Smooth muscle cell (in vitro differentiated cells): ENCODE results near the gene POLR1H. TPM values are rescaled to one million over a fixed set of nuclear protein-coding genes. Genes with fewer than 3 reads are reported as not detected.
"Not testable (repeated sequence)": the region's sequence is repeated elsewhere in the genome, so short reads cannot be mapped to it uniquely, and the experiment has no call there.

Experiments used
- DNase-seq: peaks from one replicate; lab custom pipeline; 2025; ENCODE audit not compliant: unreplicated experiment; lab: John Stamatoyannopoulos, UW
- H2AFZ ChIP-seq: fragments of 200-600 bp; sonication (generic); 2 replicates; pipeline ENCODE4 v1.6.0; 2016; ENCODE audit warnings: antibody characterized with exemption, low read depth, mild to moderate bottlenecking
- H3F3A ChIP-seq: fragments of 200-600 bp; sonication (generic); 2 replicates; pipeline ENCODE4 v1.6.0; 2017; ENCODE audit warnings: antibody characterized with exemption, low read depth
- H3K27ac ChIP-seq: fragments of 200-600 bp; sonication (generic); 2 replicates; pipeline ENCODE4 v1.5.1; 2016; ENCODE audit warnings: low read depth, mild to moderate bottlenecking
- H3K27me3 ChIP-seq: fragments of 200-600 bp; sonication (generic); 2 replicates; pipeline ENCODE4 v1.6.1; 2016; ENCODE audit warnings: low read depth, mild to moderate bottlenecking
- H3K36me3 ChIP-seq: fragments of 200-600 bp; sonication (generic); 2 replicates; pipeline ENCODE4 v1.5.1; 2016; ENCODE audit warnings: low read depth
- H3K4me1 ChIP-seq: fragments of 200-600 bp; sonication (generic); 2 replicates; pipeline ENCODE4 v1.5.1; 2016; ENCODE audit warnings: low read depth
- H3K4me2 ChIP-seq: fragments of 200-600 bp; sonication (generic); 2 replicates; pipeline ENCODE4 v1.6.0; 2016; ENCODE audit warnings: mild to moderate bottlenecking
- H3K4me3 ChIP-seq: fragments of 200-600 bp; sonication (generic); 2 replicates; pipeline ENCODE4 v1.5.1; 2016; ENCODE audit warnings: mild to moderate bottlenecking
- H3K79me2 ChIP-seq: fragments of 200-600 bp; sonication (generic); 2 replicates; pipeline ENCODE4 v1.6.0; 2016; ENCODE audit warnings: low read depth, mild to moderate bottlenecking
- H3K9ac ChIP-seq: fragments of 200-600 bp; sonication (generic); 2 replicates; pipeline ENCODE4 v1.6.0; 2016; ENCODE audit warnings: low read depth
- H3K9me3 ChIP-seq: fragments of 200-600 bp; sonication (generic); replicated peaks from 2 replicates; pipeline ENCODE4 v1.5.1; 2016; ENCODE audit warnings: low read depth
- H4K20me1 ChIP-seq: fragments of 200-600 bp; sonication (generic); 2 replicates; pipeline ENCODE4 v1.6.0; 2016; ENCODE audit warnings: low read depth
- WGBS: methylation state at CpG from one replicate; pipeline ENCODE4 v1.1.7; 2016; ENCODE audit warnings: low lambda C conversion rate; 5-methylcytosine and 5-hydroxymethylcytosine counted together
- polyA plus RNA-seq: library from polyadenylated mRNA; unstranded; fragments of >200 nt; fragmentation: Nextera tagmentation; extraction: Ambion mirVana; gene quantifications from 2 replicates; pipeline ENCODE4 v1.2.1, GENCODE V29; 2016
- total RNA-seq: library from RNA; depleted of rRNA; stranded (reverse); fragments of >200 nt; gene quantifications from 2 replicates; pipeline ENCODE4 v1.2.3, GENCODE V29; 2014
- TF ChIP-seq, protein P1 (sequence below): fragments of 200-600 bp; sonication (generic); IDR thresholded peaks from 2 replicates; pipeline ENCODE4 v1.5.1; 2017; ENCODE audit warnings: borderline replicate concordance, mild to moderate bottlenecking, antibody characterized with exemption; ENCODE audit not compliant: insufficient read depth, poor library complexity, severe bottlenecking

The POLR1H gene
- total and polyA plus RNA-seq, 2 experiments from 2014 or later, result 21.0 to 35.1 TPM

- Histone ChIP-seq H3K36me3 (no peaks in the 10 kb centered on the region), H3K27ac (no peak overlapping the region), H2AFZ (no peak overlapping the region), H3K9me3 (no peaks in the 10 kb centered on the region), H3K79me2 (no peaks in the 10 kb centered on the region), H3K4me1 (no peaks in the 10 kb centered on the region), H3K4me2 (no peak overlapping the region), H3F3A (no peaks in the 10 kb centered on the region), H3K27me3 (no peaks in the 10 kb centered on the region), H3K9ac (no peak overlapping the region), H4K20me1 (no peaks in the 10 kb centered on the region), H3K4me3 (no peak overlapping the region)
- 91% methylated on average over 1 of the region's 1 CpG for WGBS
- DNase-seq, result no peak
- TF ChIP-seq, protein P1, sequence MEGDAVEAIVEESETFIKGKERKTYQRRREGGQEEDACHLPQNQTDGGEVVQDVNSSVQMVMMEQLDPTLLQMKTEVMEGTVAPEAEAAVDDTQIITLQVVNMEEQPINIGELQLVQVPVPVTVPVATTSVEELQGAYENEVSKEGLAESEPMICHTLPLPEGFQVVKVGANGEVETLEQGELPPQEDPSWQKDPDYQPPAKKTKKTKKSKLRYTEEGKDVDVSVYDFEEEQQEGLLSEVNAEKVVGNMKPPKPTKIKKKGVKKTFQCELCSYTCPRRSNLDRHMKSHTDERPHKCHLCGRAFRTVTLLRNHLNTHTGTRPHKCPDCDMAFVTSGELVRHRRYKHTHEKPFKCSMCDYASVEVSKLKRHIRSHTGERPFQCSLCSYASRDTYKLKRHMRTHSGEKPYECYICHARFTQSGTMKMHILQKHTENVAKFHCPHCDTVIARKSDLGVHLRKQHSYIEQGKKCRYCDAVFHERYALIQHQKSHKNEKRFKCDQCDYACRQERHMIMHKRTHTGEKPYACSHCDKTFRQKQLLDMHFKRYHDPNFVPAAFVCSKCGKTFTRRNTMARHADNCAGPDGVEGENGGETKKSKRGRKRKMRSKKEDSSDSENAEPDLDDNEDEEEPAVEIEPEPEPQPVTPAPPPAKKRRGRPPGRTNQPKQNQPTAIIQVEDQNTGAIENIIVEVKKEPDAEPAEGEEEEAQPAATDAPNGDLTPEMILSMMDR, result no peak
Observed at GRCh38 chr6:30020626-30021025, 40.4 kb upstream of the POLR1H start.

- no peak overlapping the region for H3K4me3 ChIP-seq
- no peak overlapping the region for H2AFZ ChIP-seq
- H3K9ac ChIP-seq, result no peak overlapping the region
- no peak overlapping the region for H3K27ac ChIP-seq
- no peaks in the 10 kb centered on the region for H3K9me3 ChIP-seq
- TF ChIP-seq, protein P1, result no peak
- no peaks in the 10 kb centered on the region for H3K27me3 ChIP-seq
- no peaks in the 10 kb centered on the region for H4K20me1 ChIP-seq
- WGBS, result 86% methylated on average over 3 of the region's 3 CpGs
- H3K4me1 ChIP-seq, result no peaks in the 10 kb centered on the region
- no peaks in the 10 kb centered on the region for H3K36me3 ChIP-seq
- no peak for DNase-seq
- no peaks in the 10 kb centered on the region for H3F3A ChIP-seq
- H3K4me2 ChIP-seq, result no peak overlapping the region
- H3K79me2 ChIP-seq, result no peaks in the 10 kb centered on the region
Observed at GRCh38 chr6:30022189-30022588, 38.9 kb upstream of the POLR1H start.

DNA sequence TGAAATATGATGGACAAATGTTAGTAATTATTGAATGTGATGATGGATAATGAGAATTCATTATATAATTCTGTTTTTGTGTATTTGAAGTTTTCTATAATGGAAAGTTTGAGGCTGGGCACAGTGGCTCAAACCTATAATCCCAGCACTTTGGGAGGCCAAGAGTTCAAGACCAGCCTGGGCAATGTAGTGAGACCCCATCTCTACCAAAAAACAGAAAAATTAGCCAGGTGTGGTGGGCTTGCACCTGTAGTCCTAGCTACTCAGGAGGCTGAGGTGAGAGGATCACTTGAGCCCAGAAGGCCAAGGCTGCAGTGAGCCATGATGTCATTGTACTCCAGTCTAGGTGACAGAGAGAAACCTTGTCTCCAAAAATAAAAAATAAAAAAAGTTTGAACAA, 38.4 kb upstream of the POLR1H start:
- H2AFZ ChIP-seq, H3K79me2 ChIP-seq, H3K4me2 ChIP-seq, DNase-seq, H4K20me1 ChIP-seq, H3K27ac ChIP-seq, H3K9ac ChIP-seq, H3K27me3 ChIP-seq, H3K9me3 ChIP-seq, H3K4me1 ChIP-seq, H3K36me3 ChIP-seq, H3K4me3 ChIP-seq, H3F3A ChIP-seq: not testable (repeated sequence)

- Histone ChIP-seq H3K27me3 (no peaks in the 10 kb centered on the region), H3K4me3 (no peak overlapping the region), H2AFZ (no peak overlapping the region), H4K20me1 (no peaks in the 10 kb centered on the region), H3K4me2 (no peak overlapping the region), H3F3A (no peaks in the 10 kb centered on the region), H3K9ac (no peak overlapping the region), H3K36me3 (no peaks in the 10 kb centered on the region), H3K9me3 (no peaks in the 10 kb centered on the region), H3K27ac (no peak overlapping the region), H3K4me1 (no peaks in the 10 kb centered on the region), H3K79me2 (no peaks in the 10 kb centered on the region)
- TF ChIP-seq, protein P1, result no peak
- WGBS, result 92% methylated on average over 1 of the region's 1 CpG
- DNase-seq, result no peak
Observed at GRCh38 chr6:30025186-30025585, 35.9 kb upstream of the POLR1H start.
